NCI-H1694 treated with DMSO at 0.1 percent for 48 hours (cell line): Measurements from ENCODE around the gene NKX2-3.
A peak's percentile ranks its signal among the peaks of the same experiment; 100 is the strongest.

Source experiments
- DNase-seq: peaks from one replicate; lab custom pipeline; 2025; lab: John Stamatoyannopoulos, UW

Gene NKX2-3

DNA sequence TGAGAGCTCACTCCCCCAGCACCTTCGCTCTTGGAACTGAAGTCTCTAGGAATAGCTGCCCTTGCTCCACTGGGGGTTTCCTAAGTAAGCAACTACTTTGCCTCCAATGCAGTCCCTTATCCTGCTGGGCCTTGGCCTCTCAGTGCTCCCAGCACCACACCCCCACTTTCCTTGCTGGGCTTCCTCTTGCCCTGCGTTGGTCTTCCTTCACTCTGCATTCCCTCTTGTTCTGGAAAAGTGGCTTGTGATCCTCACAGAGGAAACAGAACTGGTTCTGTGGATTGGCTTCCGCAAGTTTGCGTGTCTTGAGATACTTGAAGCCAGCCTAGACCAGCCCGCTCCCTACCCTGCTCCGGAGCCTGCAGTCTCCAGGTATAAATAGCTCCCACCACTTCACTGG is 6.4 kb downstream of the NKX2-3 start:
- no peak for DNase-seq

- no peak for DNase-seq
Measured at GRCh38 chr10:99539820-99540219, 7.1 kb downstream of the NKX2-3 start.

DNA sequence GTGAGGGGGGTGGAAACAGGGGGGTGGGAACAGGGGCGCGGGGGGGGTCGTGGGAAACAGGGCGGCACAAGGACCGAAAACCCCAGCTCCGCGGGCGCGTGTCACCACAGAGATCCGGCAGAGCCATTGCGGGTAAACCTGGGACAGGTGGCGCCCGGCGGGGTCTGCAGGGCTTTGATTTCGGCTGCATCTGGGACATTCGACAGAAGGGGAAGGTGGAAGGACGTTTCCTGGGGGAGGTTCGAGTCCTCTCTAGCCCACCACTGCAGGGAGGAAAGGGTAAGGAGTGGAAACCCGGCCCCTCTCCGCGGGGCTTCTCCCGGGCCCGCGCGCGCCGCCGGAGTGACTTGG is 7.5 kb downstream of the NKX2-3 start:
- no peak for DNase-seq

DNA sequence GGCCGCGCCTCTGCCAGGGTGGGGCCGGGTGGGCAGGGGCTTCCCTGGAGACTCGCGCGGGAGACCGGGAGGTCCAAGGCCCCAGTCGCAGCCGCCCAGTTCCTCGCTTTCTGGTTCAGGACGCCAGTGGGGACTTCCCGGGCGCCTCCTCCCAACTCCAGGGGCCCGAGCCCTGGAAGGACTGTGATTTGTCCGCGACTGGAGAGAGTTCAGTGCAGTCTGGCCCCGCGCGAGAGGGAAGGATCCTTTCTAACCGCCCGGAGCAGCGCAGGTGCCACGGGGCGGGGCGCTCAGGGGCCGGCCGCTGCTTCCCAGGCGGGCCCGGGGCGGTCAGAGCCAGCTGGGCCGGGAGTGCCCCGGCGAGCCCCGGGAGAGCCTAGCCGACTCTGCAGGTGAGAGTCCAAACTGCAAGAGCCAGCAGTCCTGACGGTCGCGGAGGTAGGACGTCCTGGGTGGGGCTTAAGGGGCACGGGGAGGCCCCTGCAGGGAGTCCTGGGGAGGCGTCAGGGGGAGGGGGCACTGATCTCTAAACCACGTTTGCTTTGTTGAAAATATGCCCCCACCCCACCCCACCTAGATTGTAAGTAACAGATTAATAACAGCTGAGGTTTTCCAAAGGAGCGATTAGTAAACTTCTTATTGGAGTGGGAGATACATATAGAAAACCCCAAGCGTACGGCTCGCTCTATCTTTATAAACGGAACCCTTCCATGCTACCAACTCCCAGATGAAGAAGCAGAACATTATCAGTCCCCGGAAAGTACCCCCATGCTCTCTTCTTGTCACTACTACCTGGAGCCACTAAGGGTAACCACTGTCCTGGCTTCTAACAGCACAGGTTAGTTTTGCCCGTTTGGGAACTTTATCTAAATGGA is 8.2 kb downstream of the NKX2-3 start:
- DNase-seq, result no peak

DNA sequence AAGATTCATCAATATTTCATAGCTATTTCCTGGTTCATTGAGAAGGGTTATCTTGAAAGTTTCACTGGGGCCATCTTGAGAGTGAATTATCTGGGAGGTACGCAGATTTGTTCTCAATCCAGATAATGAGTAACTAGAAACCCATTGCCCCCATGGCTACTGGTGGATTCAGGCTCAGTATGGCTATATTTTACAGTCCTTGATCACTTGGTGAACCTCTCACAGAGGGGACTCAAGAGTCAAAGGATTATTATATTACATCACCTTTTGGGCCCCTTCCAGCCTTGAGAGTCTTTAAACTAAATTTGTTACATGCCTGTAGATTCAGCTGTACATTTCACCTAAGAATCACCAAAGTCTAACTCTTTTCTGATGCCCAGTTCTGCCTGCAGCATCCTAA is 11.6 kb downstream of the NKX2-3 start:
- DNase-seq, result no peak

DNA sequence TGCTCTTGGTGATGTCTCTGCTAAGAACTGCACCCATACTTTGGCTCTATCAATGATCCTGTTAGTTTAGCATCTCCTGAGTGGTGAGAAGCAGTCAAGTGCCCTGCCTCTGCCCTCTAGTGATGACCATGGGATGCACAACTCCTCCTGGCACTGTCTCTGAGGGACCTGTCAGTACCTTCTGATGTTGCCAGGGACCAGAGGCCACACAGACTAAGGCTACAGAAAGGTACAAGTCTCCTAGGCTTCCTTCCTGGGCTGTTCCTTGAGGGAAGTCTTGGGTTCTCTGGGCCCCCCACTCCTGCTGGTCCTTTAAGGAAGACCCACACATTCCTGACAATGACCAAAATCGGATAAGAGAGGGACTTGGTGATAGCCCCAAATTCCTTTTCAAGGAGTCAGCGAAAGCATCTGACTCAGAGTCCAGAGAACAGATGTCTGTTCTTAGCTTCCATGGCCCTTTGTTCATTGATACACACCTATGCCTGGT is 15.3 kb downstream of the NKX2-3 start:
- DNase-seq, result no peak

DNA sequence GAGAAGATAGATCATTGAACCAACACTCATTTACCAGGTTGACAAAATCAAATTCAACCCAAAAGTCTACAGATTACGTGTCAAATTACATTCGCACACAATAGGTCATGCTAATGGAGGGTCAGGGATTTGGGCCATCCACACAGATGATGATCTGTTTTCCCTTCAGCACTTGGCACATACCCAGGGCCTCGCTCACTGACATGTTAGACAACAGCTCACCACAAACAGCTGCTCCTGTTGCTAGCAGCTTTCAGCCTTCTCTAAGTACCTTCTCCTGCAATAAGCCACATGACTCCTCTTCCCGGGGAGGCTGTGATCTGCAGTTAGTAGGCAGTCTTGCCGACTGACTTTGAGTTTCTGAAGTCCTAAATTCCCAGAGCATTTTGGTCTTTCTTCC is 18.4 kb downstream of the NKX2-3 start:
- peak; percentile 74 for DNase-seq

- DNase-seq, result no peak
Measured at GRCh38 chr10:99551616-99552015, 18.9 kb downstream of the NKX2-3 start.

- no peak for DNase-seq
Measured at GRCh38 chr10:99555371-99555770, 22.6 kb downstream of the NKX2-3 start.

DNA sequence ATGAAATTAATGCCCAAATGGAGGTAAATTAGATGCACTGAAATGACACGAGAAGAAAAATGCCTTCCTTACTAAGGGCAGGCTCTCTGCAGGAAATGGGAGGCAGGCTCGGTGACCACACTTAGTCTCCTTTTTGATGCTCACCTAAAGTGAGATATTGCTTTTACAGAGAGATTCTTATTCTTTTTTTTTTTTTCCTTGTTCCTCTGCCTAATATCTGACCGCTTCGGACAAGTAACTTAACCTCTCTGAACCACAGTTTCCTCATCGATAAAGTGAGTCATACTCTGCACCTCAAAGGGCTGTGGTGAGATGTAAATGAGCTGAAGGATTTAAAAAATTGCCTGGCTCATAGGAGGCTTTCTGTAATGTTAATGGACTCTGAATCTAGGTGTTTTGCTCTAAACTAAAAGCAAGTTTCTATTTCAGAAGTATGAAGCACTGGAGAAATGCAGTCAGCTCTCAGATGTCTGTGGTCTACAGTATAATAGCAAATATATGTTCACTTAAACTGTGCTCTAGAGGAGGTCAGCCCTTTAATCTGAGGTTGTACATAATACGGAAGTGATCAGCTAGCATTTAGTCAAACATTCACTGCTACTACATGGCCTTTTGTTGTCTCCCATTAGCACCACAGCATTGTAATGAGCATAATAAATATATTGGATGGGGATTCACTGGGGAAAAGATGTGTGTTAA is 23.2 kb downstream of the NKX2-3 start:
- DNase-seq, result no peak

DNA sequence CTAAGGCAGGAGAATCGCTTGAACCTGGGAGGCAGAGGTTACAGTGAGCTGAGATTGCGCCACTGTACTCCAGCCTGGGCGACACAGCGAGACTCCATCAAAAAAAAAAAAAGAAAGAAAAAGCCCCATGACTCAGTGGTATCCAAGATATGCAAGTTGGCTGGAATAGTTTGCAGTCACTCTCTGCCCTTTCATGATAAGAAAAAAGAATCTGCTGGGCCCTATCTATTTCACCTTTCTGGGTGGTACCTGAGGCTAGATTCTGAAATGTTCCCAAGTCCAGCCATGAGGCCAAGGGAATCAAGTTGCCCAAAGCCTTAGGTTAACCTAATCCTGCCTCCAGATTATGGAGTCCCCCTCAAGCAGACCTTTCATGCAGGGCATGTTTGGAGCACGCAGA is 24.3 kb downstream of the NKX2-3 start:
- no peak for DNase-seq

- no peak for DNase-seq
Measured at GRCh38 chr10:99558708-99559107, 26.0 kb downstream of the NKX2-3 start.

DNA sequence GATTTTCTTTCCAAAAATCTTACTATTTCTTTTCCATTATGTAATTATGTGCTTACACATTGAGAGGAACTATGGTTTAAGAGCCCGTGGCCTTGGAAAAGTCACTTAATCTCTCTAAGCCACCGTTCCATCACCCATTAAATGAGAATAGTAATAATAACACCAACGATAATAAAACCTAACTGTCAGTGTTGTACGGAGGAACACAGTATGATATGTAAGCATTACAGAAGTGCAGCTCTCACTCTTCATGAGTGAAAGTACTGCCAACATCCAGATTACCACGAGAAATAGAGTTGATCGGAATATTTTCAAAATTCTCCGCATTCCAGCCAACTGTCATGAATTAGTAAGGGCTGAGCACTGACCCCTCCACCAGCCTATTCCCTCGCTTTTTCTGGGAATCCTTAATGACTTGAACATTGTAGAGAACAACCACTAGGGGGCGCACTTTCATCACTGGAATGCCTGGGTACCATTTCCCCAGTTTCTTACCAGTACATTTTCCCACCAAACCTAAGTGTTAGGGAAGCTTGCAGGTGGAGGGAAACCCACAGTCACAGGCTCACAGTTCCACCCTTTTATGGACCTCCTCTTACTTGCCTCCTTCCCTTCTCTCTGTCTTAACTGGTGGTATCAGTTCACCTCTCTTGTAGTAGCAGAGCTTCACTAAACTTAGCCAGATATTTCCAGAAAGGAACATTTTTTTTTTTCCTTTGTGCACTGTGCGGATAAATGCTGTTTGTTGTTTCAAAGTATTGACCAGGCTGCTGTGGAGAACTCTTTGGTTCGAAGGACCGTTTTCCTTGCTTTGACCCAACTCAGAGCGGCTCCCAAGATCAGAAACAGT is 27.8 kb downstream of the NKX2-3 start:
- peak; percentile 39 for DNase-seq

GRCh38 chr10:99562631-99563030 is 29.9 kb downstream of the NKX2-3 start:
- DNase-seq, result no peak

DNA sequence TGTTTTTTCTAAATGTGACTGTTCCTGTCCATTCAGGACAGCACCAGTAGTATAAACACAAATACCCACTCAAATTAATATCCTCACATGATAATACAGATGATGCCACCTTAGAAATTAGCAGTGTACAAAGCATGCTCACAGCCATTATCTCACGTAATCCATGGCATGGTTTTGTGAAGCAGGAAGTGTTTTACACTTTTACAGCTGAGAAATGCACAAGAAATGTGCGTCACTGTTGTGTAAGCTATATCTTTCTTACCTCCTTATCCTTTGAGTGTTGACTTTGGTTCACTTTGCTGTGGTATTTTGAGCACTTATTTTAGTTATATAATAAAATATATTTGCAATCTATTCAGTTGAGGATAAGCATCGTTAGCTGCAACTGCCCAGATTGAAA is 31.6 kb downstream of the NKX2-3 start:
- no peak for DNase-seq

DNA sequence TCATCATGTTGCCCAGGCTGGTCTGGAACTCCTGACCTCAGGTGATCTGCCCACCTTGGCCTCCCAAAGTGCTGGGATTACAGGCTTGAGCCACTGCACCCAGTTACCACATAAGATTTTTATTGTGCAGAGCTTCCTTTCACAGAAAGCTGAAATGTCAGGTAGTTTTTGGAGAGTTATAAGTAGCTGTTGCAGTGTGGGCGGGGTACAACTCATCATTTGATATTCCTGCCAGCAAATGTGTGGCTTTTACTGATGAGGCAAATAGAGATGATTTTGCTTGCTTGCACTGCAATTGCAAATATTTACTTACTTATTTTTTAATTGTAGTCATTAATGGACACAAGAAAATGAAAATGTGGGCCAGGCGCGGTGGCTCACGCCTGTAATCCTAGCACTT is 32.4 kb downstream of the NKX2-3 start:
- no peak for DNase-seq

- no peak for DNase-seq
Measured at GRCh38 chr10:99569253-99569939, 36.7 kb downstream of the NKX2-3 start.

DNA sequence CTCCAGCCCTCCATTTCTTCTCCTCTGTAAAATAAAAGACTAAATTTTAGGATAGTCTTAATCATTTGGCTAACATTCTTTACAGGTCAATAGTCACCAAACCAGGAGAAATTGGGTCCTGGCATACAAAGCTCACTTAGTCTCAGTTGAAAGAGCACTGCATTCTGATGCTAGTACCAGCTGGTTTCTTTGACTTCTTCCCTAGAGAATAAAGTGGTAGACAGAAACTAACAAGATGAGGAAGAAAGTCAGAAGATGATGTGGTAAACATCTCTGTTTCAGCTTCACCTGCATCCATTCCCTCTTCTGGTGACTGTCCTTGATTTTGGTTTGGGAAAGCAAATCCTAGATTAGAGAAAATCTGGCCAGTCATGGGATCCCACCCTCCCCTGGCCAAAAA is 37.2 kb downstream of the NKX2-3 start:
- no peak for DNase-seq

DNA sequence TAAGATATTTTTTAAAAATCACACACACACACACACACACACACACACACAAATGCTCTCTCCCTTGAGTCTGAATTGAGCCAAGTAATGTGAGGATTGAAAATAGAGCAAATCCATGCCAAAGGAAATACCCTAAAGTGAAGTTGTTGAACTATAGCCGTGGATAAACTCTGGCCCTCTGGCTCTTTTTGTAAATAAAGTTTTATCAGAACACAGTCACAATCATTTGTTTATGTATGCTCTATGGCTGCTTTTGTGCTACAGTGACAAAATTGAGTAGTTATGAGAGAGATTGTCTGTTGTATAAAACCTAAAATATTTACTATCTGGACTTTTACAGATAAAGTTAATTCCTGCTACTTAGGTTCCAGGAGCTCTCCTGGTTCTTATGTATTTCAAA is 39.1 kb downstream of the NKX2-3 start:
- DNase-seq, result no peak

DNA sequence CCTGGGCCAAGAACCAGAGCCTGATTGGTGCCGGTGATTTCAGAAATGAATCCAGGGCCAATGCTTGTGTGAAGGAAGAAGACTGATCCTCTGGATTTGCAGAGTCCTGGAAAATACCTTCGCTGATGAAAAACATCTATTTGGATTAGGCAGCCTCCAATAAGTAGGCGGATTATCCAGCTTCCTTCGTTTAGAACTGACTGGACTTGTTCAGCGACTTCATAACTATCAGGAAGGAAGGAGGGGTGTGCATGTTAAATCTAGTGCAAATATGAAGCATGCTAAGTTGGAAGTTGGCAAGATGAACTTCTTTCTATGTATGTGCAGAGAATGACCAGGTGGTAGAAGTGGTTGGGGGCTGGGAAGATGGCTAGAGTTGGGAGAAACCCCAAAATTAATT is 41.0 kb downstream of the NKX2-3 start:
- no peak for DNase-seq

DNA sequence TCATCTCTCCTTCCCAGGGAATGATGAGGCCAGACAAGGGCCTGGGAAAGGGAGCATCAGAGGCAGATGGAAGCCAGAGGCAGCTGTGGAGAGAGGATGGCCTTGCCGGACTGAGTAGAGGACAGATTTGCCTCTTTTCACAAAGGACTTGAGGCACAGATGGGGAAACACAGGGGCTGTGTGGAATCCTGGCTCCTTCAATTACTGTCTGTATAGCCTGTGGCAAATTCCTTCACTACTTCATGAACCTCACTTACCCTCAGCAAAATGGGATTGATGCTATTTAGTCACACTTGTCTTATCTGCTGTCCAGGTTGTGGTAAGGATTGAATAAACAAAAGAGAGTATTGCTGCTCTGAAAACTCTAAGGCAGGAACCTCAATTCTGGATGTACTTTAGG is 47.2 kb downstream of the NKX2-3 start:
- DNase-seq, result no peak

DNA sequence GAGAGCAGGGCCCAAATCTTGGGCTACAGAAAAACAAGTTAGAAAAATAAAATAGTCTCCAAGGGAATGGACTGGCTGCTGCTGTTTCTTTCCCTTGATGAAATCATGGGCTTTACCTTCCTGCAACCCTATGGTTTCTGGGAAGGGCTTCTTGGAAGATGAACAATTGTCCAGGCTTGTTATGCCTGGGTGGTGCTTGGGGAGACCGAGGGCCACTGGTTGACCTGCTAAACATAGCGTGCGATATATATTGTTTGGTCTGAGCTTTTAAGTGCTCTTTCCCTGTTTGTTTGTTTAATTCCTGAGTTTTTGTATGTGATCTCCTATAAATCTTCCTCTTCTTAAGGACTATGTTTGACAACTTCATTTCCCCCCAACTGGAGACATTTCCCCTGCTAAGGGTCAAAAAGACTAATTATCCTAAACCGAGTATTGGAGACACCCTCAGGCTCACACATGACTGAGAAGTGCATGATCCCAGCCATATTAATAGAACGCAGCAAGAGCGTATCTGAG is 49.6 kb downstream of the NKX2-3 start:
- no peak for DNase-seq
